ENCODE measurements around the gene IGSF21.

The IGSF21 gene

DNA sequence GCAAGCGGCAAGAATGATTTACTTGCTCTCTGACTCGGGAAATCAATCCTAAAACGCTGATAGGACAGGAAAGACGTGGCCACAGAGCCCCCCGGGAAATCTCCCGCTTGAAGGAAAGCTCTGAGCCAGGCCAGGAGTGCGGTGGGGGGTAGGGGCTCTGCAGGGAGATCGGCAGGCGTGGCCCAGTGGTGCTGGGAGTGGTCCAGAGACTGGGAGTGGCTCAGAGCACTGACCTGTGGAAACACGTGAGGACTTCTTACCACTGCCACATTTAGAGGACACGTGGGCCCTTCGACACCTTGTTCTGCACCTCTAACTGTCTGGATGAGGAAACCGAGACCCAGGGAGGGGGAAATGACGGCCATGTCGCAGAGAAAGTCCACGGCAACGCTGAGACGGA, 243.1 kb downstream of the IGSF21 start:
- ChIA-PET POLR2A (ENCODE audit: low non-redundant PET) (no interaction called here), CTCF (interaction anchor here (0.6 to 1.0 kb wide), 2 partner anchors 153 to 225 kb away, joined by 3 read pairs; no protein-coding TSS in a partner anchor)
- H3K27ac ChIP-seq, result no peak overlapping the region
- TF ChIP-seq CTCF (conservative IDR thresholded peaks at IDR 0.05; ENCODE audit: low read depth), result no peak
- no peak for DNase-seq (ENCODE audit: low spot score)

DNA sequence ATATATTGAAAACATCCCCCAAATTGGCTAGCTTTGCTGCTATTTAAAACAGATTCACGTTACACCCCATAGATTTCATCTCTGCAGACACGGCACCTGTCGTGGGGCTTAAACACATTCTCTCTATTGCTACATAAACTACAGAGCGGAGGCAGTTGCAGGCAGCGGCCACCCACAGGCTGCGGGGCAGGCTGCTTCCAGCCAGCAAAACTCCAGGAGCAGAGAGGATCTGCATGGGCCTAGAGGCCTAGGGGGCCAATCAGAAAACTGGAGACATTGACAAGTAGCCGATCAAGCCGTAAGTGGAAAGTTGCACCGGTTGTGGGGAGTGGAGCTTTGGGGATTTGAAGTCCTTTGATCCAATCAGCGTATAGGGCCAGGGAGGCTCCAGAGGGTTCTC, 244.1 kb downstream of the IGSF21 start:
- DNase-seq (ENCODE audit: low spot score), result no peak
- POLR2A ChIA-PET (ENCODE audit: low non-redundant PET), result no interaction called here
- H3K27ac ChIP-seq, result no peak overlapping the region
- CTCF ChIA-PET, result no interaction called here
- no peak for TF ChIP-seq CTCF (conservative IDR thresholded peaks at IDR 0.05; ENCODE audit: low read depth)

DNA sequence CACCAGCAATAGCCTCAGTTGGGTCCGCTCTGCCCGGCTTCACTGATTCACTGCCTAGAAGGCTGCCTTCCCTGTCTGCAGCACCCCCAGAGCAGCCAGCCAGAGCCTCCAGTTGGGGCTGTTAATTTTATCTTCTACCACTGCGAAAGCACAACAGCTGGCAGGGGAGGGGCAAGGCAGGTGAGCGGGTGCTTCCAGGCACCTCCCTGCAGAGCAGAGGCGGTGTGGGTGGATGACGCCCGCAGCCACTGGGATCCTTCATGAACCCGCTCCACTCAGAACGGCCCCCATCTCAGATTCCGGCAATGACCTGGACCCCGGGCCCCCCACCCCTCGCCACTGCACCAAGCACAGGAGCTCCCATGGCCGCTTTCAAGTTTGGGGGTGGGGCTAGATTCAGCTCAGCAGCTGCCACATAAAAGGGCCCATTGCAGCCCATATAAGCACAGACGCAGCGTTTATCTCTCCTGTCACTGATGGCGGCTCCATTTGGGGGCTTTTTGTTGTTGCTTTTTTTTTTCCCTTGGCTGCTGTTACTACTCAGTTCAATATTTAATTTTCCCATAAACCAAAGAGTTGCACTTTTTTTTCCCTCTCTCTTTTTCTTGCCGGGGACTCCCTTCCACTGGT, 245.2 kb downstream of the IGSF21 start:
- no peak overlapping the region for H3K27ac ChIP-seq
- TF ChIP-seq CTCF (conservative IDR thresholded peaks at IDR 0.05; ENCODE audit: low read depth), result no peak
- CTCF ChIA-PET, result no interaction called here
- POLR2A ChIA-PET (ENCODE audit: low non-redundant PET), result no interaction called here
- no peak for DNase-seq (ENCODE audit: low spot score)

GRCh38 chr1:18353528-18353927, 245.9 kb downstream of the IGSF21 start:
- H3K27ac ChIP-seq, result no peak overlapping the region
- ChIA-PET POLR2A (ENCODE audit: low non-redundant PET) (no interaction called here), CTCF (interaction anchor here (0.5 kb wide), 1 partner anchor 26 kb away, joined by 3 read pairs; no protein-coding TSS in a partner anchor)
- TF ChIP-seq CTCF (conservative IDR thresholded peaks at IDR 0.05; ENCODE audit: low read depth), result no peak
- DNase-seq (ENCODE audit: low spot score), result no peak

DNA sequence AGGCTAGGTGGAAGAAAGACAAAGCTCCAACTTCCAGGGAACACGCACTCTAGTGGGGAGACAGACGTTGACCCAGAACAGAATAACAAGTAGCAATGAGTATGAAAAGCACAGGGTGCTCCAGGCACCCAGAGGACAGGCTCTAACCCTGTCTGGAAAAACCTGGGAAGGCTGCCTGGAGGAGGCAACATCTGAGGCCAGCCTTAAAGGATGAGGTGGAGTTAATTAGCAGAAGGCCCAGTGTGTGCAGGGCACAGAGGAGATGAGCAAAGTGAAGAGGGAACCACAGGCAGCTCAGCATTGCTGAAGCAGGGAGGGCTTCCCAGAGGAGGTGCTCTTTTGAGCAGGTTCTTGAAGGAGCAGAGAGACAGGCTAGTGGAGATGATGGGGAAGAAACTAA, 246.4 kb downstream of the IGSF21 start:
- POLR2A ChIA-PET (ENCODE audit: low non-redundant PET), result no interaction called here
- no peak for TF ChIP-seq CTCF (conservative IDR thresholded peaks at IDR 0.05; ENCODE audit: low read depth)
- CTCF ChIA-PET, result interaction anchor here (0.5 kb wide), 1 partner anchor 27 kb away, joined by 3 read pairs; no protein-coding TSS in a partner anchor
- no peak overlapping the region for H3K27ac ChIP-seq
- DNase-seq (ENCODE audit: low spot score), result no peak

DNA sequence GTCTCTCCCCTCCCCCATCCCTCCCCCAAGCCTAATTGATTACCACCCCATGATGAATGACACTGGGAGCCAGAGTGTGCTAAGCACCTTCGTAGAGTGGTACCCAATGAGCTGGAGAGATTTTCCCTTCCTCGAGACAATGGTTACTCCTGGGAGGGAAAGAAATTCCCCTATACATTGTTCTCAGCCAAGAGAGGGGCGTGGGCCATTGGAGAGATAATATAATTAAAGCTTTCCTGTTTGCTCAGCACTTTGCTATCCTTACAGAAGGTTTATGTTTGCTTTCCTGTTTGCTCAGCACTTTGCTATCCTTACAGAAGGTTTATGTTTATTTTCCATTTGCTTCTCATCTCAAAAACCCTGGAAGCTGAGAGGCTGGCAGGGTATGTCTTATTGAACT, 247.0 kb downstream of the IGSF21 start:
- ChIA-PET POLR2A (ENCODE audit: low non-redundant PET) (no interaction called here), CTCF (no interaction called here)
- no peak for TF ChIP-seq CTCF (conservative IDR thresholded peaks at IDR 0.05; ENCODE audit: low read depth)
- H3K27ac ChIP-seq, result no peak overlapping the region
- DNase-seq (ENCODE audit: low spot score), result no peak
